Lung (tissue), 12 donors: ENCODE data around the gene MARF1. TPM values are rescaled to one million over a fixed set of nuclear protein-coding genes. Genes with fewer than 3 reads are reported as not detected.

Source experiments
- ATAC-seq: fragments of 200-7000 bp; cut with Tn5 transposase; one replicate; pipeline ENCODE4 v1.9.1; 2020; ENCODE audit warnings: moderate number of reproducible peaks; ENCODE audit not compliant: insufficient read depth, low FRiP score
- DNase-seq, 3 donors: peaks; one replicate each; pipeline ENCODE4 v3.0.0-alpha.2; 2013 to 2017
- H3K27ac ChIP-seq, 2 donors: one replicate each; pipeline ENCODE4 v1.5.1; 2013; ENCODE audit warnings: mild to moderate bottlenecking in 2 of 2, moderate library complexity in 2 of 2, control low read depth in 1 of 2, inconsistent platforms in 1 of 2, low read depth in 1 of 2, low read length in 1 of 2
- H3K27me3 ChIP-seq, 3 donors: one replicate each; pipeline ENCODE4 v1.5.1; 2013; ENCODE audit warnings: low read length in 2 of 3; ENCODE audit not compliant: control insufficient read depth in 3 of 3, insufficient read depth in 3 of 3
- H3K36me3 ChIP-seq, 4 donors: one replicate each; pipeline ENCODE4 v1.5.1; 2013; ENCODE audit warnings: low read length in 4 of 4, mild to moderate bottlenecking in 1 of 4, moderate library complexity in 1 of 4; ENCODE audit not compliant: control insufficient read depth in 4 of 4, insufficient read depth in 4 of 4
- H3K4me1 ChIP-seq, 5 donors: one replicate each; pipeline ENCODE4 v1.5.1; 2013; ENCODE audit warnings: low read length in 5 of 5, mild to moderate bottlenecking in 2 of 5, moderate library complexity in 1 of 5; ENCODE audit not compliant: control insufficient read depth in 5 of 5, insufficient read depth in 5 of 5
- H3K4me3 ChIP-seq: one replicate; pipeline ENCODE4 v1.5.1; 2013; ENCODE audit warnings: mild to moderate bottlenecking, control low read depth, moderate library complexity
- H3K9ac ChIP-seq, 2 donors: one replicate each; pipeline ENCODE4 v1.5.1; 2013; ENCODE audit warnings: low read length in 2 of 2, control low read depth in 1 of 2; ENCODE audit not compliant: insufficient read depth in 1 of 2
- H3K9me3 ChIP-seq, 4 donors: one replicate each; pipeline ENCODE4 v1.5.1; 2013; ENCODE audit warnings: low read length in 3 of 4, mild to moderate bottlenecking in 1 of 4, moderate library complexity in 1 of 4; ENCODE audit not compliant: control insufficient read depth in 4 of 4, insufficient read depth in 3 of 4
- CTCF ChIP-seq: IDR thresholded peaks from 2 replicates; pipeline ENCODE4 v1.5.1; 2012; ENCODE audit warnings: mild to moderate bottlenecking; ENCODE audit errors: control extremely low read depth, extremely low read depth
- WGBS, 2 donors: extraction: QIAGEN DNeasy Blood & Tissue Kit; methylation state at CpG; one replicate each; pipeline ENCODE4 v1.1.7; 2013; 5-methylcytosine and 5-hydroxymethylcytosine counted together
- polyA plus RNA-seq, 2 donors: library from polyadenylated mRNA; stranded (reverse); fragments of 200-250 nt; gene quantifications; one replicate each; pipeline ENCODE4 v1.2.1, GENCODE V29; 2013
- total RNA-seq, 2 donors: library from RNA; depleted of rRNA in 1 of 2; stranded (reverse); fragments of >200 nt in 1 of 2; gene quantifications; one replicate each; pipeline ENCODE4 v1.2.1, GENCODE V29; 2014 to 2021
- donor health status: control.
- donor health status: control.
- donor health status: Bipolar disorder and iron deficiency.
- donor health status: healthy.
- donor health status: DM: yes; HTN: yes; CAD: no.

Gene MARF1
- total and polyA plus RNA-seq, 4 donors = 18.0 to 72.1 (median 41.9) TPM

DNA sequence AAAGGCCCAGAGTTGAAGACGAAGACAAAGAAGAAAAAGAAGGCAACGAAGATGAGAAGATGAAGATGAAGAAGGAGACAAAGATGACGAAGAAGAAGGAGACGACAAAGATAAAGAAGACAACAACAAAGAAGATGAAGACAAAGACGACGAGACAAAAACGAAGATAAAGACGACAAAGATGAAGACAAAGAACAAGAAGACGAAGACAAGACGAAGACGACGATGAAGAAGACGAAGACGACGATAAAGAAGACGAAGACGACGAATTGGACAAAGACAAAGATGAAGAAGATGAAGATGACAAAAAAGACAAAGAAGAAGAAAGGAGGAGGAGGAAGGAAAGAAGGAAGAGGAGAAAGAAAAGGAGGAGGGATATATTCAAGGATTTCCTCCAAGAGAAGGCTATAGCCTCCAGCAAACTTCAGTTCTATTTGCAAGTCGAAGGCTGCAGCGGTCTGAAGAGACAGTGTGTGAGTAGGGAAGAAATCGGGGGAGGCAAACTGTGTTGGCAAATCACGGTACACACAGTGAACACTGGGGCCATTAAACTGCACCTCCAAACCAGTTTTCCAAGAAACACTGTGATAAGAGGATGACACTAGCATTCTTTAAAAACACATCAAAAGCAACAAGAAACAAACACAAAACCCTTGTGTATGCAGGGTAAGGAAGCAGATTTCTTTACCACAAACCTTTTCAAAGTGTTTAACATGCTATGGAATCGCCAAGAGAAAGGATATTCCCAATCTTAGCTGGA is 40.5 kb downstream of the MARF1 start:
- peaks cover 0 to under 1% (median 0%) of the 10 kb centered on the region in 5 donors for H3K4me1 ChIP-seq
- no peak for ATAC-seq
- peaks cover 36 to 61% (median 54%) of the 10 kb centered on the region in 4 donors for H3K36me3 ChIP-seq
- no peak for TF ChIP-seq CTCF
- H3K27ac ChIP-seq = no peak overlapping the region
- 97% methylated on average over 23 of the region's 23 CpGs for WGBS, 2 donors
- no peaks in the 10 kb centered on the region for H3K27me3 ChIP-seq
- H3K9ac ChIP-seq = no peak overlapping the region
- no peak for DNase-seq
- no peaks in the 10 kb centered on the region for H3K9me3 ChIP-seq
- H3K4me3 ChIP-seq = no peak overlapping the region

DNA sequence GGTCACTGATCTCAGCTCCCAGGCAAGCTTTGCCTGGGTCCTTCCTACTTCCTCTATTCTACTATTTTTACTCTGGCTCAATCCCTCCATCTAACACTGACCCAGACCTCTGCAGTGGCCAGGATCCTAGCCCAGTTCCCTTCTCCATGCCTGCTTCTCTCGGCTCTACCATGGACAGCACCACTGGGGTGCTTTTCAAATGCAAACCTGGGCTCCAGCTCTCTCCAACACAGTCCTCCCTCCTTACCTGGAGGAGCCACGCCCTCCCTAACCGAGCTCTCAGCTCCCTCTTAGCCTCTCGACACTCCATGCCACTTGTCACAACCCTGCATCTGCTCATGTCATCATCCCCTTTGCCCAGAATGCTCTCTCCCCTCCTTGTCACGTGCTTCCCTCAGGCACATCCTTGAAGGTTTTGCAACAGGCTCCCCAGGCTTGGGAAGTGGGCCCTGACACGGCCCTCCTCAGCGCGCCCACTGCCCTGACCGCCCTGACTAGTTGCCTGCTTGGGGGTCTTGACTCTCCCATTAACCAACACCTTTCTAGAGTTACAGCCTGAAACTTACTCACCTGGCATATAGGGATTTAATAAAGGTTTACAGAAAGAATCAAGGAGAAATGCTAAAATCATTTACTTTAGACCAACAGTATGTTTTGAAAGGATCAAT is 41.6 kb downstream of the MARF1 start:
- Histone ChIP-seq H3K36me3 (peaks cover 37 to 61% (median 58%) of the 10 kb centered on the region in 4 donors), H3K4me1 (no peaks in the 10 kb centered on the region), H3K27me3 (no peaks in the 10 kb centered on the region), H3K9ac (no peak overlapping the region), H3K4me3 (no peak overlapping the region), H3K27ac (no peak overlapping the region), H3K9me3 (no peaks in the 10 kb centered on the region)
- DNase-seq = no peak
- no peak for ATAC-seq
- 80 to 85% methylated on average over 9 of the region's 9 CpGs for WGBS, 2 donors
- TF ChIP-seq CTCF = no peak

GRCh38 chr16:15599303-15600070 is 43.5 kb downstream of the MARF1 start:
- ATAC-seq = no peak
- H3K27ac ChIP-seq = no peak overlapping the region
- DNase-seq = no peak
- H3K4me3 ChIP-seq = no peak overlapping the region
- no peaks in the 10 kb centered on the region for H3K4me1 ChIP-seq
- TF ChIP-seq CTCF = no peak
- peaks cover 40 to 63% (median 54%) of the 10 kb centered on the region in 4 donors for H3K36me3 ChIP-seq
- no peaks in the 10 kb centered on the region for H3K27me3 ChIP-seq
- 95 to 98% methylated on average over 21 of the region's 21 CpGs for WGBS, 2 donors
- no peak overlapping the region for H3K9ac ChIP-seq
- H3K9me3 ChIP-seq = no peaks in the 10 kb centered on the region
